HCT116 (cell line): ENCODE measurements around the gene NCOR1. TPM values are rescaled to one million over a fixed set of nuclear protein-coding genes. Genes with fewer than 3 reads are reported as not detected.
"Not testable (repeated sequence)": the region's sequence is repeated elsewhere in the genome, so short reads cannot be mapped to it uniquely, and the experiment has no call there.

Source experiments
- ATAC-seq: fragments of 200-7000 bp; cut with Tn5 transposase; 2 replicates; pipeline ENCODE4 v1.9.1; 2020; ENCODE audit warnings: mild to moderate bottlenecking, moderate library complexity
- BruUV-seq: library from RNA; stranded (reverse); fragments of 400-500 nt; replicated peaks from 2 replicates; lab custom pipeline; 2021; lab: Mats Ljungman, UMichigan
- CTCF ChIA-PET: fragments of 300-600 bp; sonication (Branson Sonifier 250); formaldehyde crosslinking; loops from one replicate; lab custom pipeline; 2021; ENCODE audit warnings: antibody characterized with exemption; lab: Charles Lee
- POLR2A ChIA-PET: fragments of 300-600, 350-600 bp; sonication (Branson Sonifier 250); formaldehyde crosslinking; loops from one replicate; lab custom pipeline; 2021; ENCODE audit warnings: antibody characterized with exemption; lab: Charles Lee
- RAD21 ChIA-PET, 2 experiments: fragments of 300-600 bp; sonication (Branson Sonifier 250); formaldehyde crosslinking; loops; one replicate each; lab custom pipeline; 2023; ENCODE audit warnings: low total read pairs in 2 of 2; ENCODE audit not compliant: uncharacterized antibody in 2 of 2, unreplicated experiment in 2 of 2, low non-redundant PET in 1 of 2; lab: Charles Lee
- DNase-seq: peaks from one replicate; pipeline ENCODE4 v3.0.0-alpha.2; 2010; ENCODE audit warnings: low read depth, low spot score
- H2AFZ ChIP-seq: fragments of 200-600 bp; shearing (Covaris generic), sonication (generic); 2 replicates; pipeline ENCODE4 v1.6.1; 2017; ENCODE audit warnings: low read depth, mixed run types, mixed read lengths, antibody characterized with exemption, low read length; ENCODE audit not compliant: poor library complexity, severe bottlenecking
- H3K27ac ChIP-seq: 2 replicates; pipeline ENCODE4 v1.5.1; 2012; ENCODE audit warnings: low read depth, low read length
- H3K27me3 ChIP-seq: fragments of 200-600 bp; sonication (generic); 2 replicates; pipeline ENCODE4 v1.6.1; 2016; ENCODE audit warnings: mixed run types, low read length, mixed read lengths; ENCODE audit not compliant: insufficient read depth
- H3K36me3 ChIP-seq, 2 experiments: fragments of 200-500 bp in 1 of 2; fragments of 200-600 bp in 1 of 2; sonication (Bioruptor generic) in 1 of 2; sonication (generic) in 1 of 2; 2 replicates each; pipeline versions ENCODE4 v1.5.1 to v1.6.1; 2014 to 2016; ENCODE audit warnings: low read length in 2 of 2, inconsistent platforms in 1 of 2, mixed read lengths in 1 of 2, mixed run types in 1 of 2; ENCODE audit not compliant: insufficient read depth in 2 of 2, control insufficient read depth in 1 of 2
- H3K4me1 ChIP-seq, 2 experiments: fragments of 200-600 bp in 1 of 2; sonication (generic) in 1 of 2; 2 replicates each; pipeline versions ENCODE4 v1.5.1 to v1.6.1; 2012 to 2017; ENCODE audit warnings: low read length in 2 of 2, inconsistent platforms in 1 of 2, mild to moderate bottlenecking in 1 of 2, mixed read lengths in 1 of 2, mixed run types in 1 of 2, moderate library complexity in 1 of 2; ENCODE audit not compliant: insufficient read depth in 2 of 2, control insufficient read depth in 1 of 2
- H3K4me2 ChIP-seq: fragments of 200-600 bp; sonication (generic); 2 replicates; pipeline ENCODE4 v1.6.1; 2017; ENCODE audit warnings: mixed run types, low read length, mixed read lengths
- H3K4me3 ChIP-seq, 2 experiments: fragments of 200-600 bp in 1 of 2; sonication (generic) in 1 of 2; replicated peaks in 1 of 2; 2 replicates each; pipeline ENCODE4 v1.5.1; 2011 to 2016; ENCODE audit warnings: low read length in 2 of 2, control low read depth in 1 of 2, low read depth in 1 of 2, mild to moderate bottlenecking in 1 of 2, mixed read lengths in 1 of 2, mixed run types in 1 of 2
- H3K79me2 ChIP-seq: fragments of 200-600 bp; sonication (generic); 2 replicates; pipeline ENCODE4 v1.6.1; 2017; ENCODE audit warnings: mild to moderate bottlenecking, mixed run types, low read length, moderate library complexity, mixed read lengths; ENCODE audit not compliant: insufficient read depth
- H3K9ac ChIP-seq: fragments of 200-600 bp; sonication (generic); 2 replicates; pipeline ENCODE4 v1.6.1; 2016; ENCODE audit warnings: low read length, mixed read lengths
- H3K9me2 ChIP-seq: fragments of 200-600 bp; sonication (generic), shearing (Covaris generic); 2 replicates; pipeline ENCODE4 v1.6.1; 2017; ENCODE audit warnings: mixed run types, mild to moderate bottlenecking, moderate library complexity; ENCODE audit not compliant: insufficient read depth
- H3K9me3 ChIP-seq, 2 experiments: fragments of 200-500 bp in 1 of 2; fragments of 200-600 bp in 1 of 2; sonication (Bioruptor generic) in 1 of 2; sonication (generic) in 1 of 2; 2 replicates each; pipeline ENCODE4 v1.6.1; 2014 to 2017; ENCODE audit warnings: low read length in 2 of 2, mixed read lengths in 2 of 2, inconsistent platforms in 1 of 2, low read depth in 1 of 2, mild to moderate bottlenecking in 1 of 2, mixed run types in 1 of 2, moderate library complexity in 1 of 2; ENCODE audit not compliant: control insufficient read depth in 1 of 2, insufficient read depth in 1 of 2
- H4K20me1 ChIP-seq: fragments of 200-600 bp; sonication (generic), shearing (Covaris generic); 2 replicates; pipeline ENCODE4 v1.6.1; 2017; ENCODE audit warnings: mixed run types, mild to moderate bottlenecking, moderate library complexity; ENCODE audit not compliant: insufficient read depth
- ATF3 ChIP-seq: IDR thresholded peaks from 2 replicates; pipeline ENCODE4 v1.6.1; 2012
- CTCF ChIP-seq, 3 experiments: fragments of 200-600 bp in 1 of 3; sonication (generic) in 1 of 3; IDR thresholded peaks in 2 of 3; conservative IDR thresholded peaks in 1 of 3; 2 replicates each; pipeline ENCODE4 v1.5.1; 2012 to 2017; ENCODE audit warnings: low read depth in 2 of 3, low read length in 2 of 3, antibody characterized with exemption in 1 of 3, borderline replicate concordance in 1 of 3, control low read depth in 1 of 3, mild to moderate bottlenecking in 1 of 3, mixed read lengths in 1 of 3, mixed run types in 1 of 3, moderate library complexity in 1 of 3; ENCODE audit not compliant: insufficient read depth in 1 of 3
- intact Hi-C: fragments of 100-400 bp; cut with micrococcal nuclease; formaldehyde crosslinking; loops from 2 replicates; pipeline ENCODE4 v1.10.0; 2022
- total RNA-seq: library from RNA; stranded (reverse); gene quantifications from one replicate; pipeline ENCODE4 v1.2.1, GENCODE V29; 2021; ENCODE audit not compliant: unreplicated experiment

The NCOR1 gene
- total RNA-seq, 1 experiment from 2014 or later = 43.7 TPM

- TF ChIP-seq CTCF (IDR thresholded peaks at IDR 0.05 in 2 of 3, conservative IDR thresholded peaks at IDR 0.05 in 1 of 3; ENCODE audit: borderline replicate concordance in 1 of 3, insufficient read depth in 1 of 3, low read depth in 2 of 3, low read length in 2 of 3) (no peak), ATF3 (no peak)
Measured at GRCh38 chr17:16217002-16217635, 1.8 kb upstream of the NCOR1 start, which contains the start of gene PIGL (continued).

DNA sequence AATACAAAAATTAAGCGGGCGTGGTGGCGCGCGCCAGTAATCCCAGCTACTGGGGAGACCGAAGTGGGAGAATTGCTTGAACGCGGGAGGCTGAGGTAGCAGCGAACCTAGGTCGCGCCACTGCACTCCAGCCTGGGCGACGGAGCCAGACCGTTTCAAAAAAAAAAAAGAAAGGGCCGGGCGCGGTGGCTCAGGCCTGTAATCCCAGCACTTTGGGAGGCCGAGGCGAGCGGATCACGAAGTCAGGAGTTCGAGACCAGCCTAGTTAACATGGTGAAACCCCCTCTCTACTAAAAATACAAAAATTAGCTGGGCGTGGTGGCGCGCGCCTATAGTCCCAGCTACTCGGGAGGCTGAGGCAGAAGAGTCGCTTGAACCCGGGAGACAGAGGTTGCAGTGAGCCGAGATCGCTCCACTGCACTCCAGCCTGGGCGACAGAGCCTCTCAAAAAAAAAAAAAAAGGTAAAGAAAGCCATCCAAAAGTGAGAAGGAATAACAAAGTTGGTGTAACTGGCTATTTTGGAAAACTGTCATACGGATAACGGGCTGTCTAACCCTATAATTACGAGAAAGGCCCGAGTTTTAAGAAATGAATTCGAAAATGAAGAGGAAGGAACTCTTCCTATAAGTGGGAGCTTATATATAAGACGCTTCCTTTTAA lies 1.1 kb upstream of the NCOR1 start:
- H3K9me2 ChIP-seq, DNase-seq, H3K36me3 ChIP-seq, ATAC-seq, H3K9me3 ChIP-seq, BruUV-seq, H3K27me3 ChIP-seq: not testable (repeated sequence)
- Histone ChIP-seq H3K79me2 (peaks cover 88% of the 10 kb centered on the region), H3K4me1 (peaks cover 13 to 37% of the 10 kb centered on the region in 2 experiments; a peak in 3 of 4 replicates), H4K20me1 (peaks cover 14% of the 10 kb centered on the region; the same call in 1 of the 2 replicates), H3K4me2 (peak overlapping the region; percentile 78), H3K27ac (peak overlapping the region; percentile 94), H2AFZ (peak overlapping the region; percentile 12), H3K9ac (peak overlapping the region; percentile 89), H3K4me3 (peak overlapping the region; percentile 84 to 87)
- POLR2A ChIA-PET = interaction anchor here (1.1 to 3.5 kb wide), 4 partner anchors 10 to 147 kb away, joined by 3 to 12 read pairs (median 4); no protein-coding TSS in a partner anchor
- CTCF ChIA-PET = interaction anchor here (1.0 kb wide), 1 partner anchor 70 kb away, joined by 3 read pairs; no protein-coding TSS in a partner anchor
- RAD21 ChIA-PET = interaction anchor here in 1 of 2 experiments (1.6 kb wide), 1 partner anchor 70 kb away, joined by 3 read pairs; no protein-coding TSS in a partner anchor
- intact Hi-C loops = loop anchor here (2.0 kb wide), 1 partner anchor 70 kb away; no protein-coding TSS in a partner anchor
